GM18511 (cell line): ENCODE results near the gene SLC4A11.
"Not testable (repeated sequence)": the region's sequence is repeated elsewhere in the genome, so short reads cannot be mapped to it uniquely, and the experiment has no call there.

Experiments used
- ATAC-seq: cut with Tn5 transposase; IDR thresholded peaks from one replicate; pipeline ENCODE4 v1.9.1; 2021; ENCODE audit warnings: mild to moderate bottlenecking, moderate library complexity; ENCODE audit not compliant: unreplicated experiment

Gene SLC4A11

DNA sequence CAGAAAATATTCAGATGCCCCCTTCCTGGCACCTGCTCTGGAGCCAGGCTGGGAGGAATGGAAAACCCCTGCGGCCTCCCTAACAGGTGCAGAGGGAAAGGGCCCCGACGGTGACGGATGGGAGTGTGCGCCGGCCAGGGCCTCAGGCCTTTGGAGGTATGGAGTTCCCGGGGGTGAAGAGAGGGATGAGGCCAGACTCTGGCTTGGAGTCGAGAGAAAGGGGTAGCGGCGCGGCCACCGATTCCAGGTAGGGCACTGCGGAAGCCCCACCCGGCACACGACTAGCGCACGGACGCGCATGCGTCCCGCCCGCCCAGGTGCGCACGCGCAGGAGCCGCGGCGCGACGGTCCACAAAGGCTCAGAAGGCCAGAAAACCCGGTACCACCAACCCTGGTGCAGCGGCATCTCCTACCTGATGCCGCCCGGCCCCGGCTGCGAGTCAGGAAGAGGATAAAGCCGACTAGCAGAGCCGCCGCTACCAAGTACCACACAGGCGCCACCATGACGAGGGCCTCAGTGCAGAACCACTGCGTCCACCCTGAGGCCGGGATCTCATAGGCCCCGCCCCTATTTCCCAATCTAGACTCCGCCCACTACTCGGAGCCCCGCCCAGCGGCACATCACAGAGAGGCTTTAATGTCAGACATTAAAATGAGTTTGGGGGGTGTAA, 34.7 kb downstream of the SLC4A11 start, which contains the start of gene DDRGK1:
Gene DDRGK1, minus strand, starts transcription at position 559 of the 671 bp plus-strand sequence. Its CDS starts 55 bp downstream, at position 504.
- ATAC-seq: peak; percentile 83

DNA sequence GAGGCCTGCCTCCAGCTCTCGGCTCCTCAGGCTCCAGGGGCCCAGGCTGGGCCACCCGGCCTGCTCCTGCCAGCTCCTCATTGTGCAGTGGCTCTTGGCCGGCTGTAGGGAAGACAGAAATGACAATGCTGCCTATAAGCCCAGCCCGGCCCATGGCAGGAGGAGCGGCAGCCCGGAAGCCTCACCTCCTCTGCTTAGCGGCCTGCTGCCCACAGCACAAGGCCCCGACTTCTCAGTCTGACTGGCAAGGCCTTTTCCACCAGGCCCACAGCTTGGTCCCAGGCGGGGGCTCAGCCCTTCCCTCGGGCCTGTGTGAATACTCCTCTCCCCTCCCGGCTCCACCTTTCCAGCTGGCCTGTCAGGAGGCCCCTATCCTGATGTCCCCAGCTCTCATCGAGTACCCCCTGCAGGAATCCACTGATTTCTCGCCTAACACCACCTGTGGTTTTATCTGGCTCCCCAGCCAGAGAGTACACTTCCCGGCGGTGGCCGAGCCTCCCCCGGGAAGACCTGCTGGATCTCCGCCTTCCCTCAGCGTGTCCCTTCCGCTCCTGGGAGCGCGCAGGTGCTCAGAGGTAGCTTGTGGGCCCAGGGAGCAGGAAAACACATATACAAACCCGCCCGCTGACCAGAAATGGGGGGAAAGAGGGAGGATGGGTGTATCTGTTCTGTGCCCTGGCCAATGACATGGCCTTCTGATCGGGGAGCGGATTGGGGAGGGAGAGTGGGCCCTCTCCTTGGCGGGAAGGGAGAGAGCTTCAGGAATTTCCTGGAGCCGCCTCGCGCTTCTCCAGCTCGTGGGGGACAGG, 35.5 kb downstream of the SLC4A11 start:
- ATAC-seq: peak; percentile 34

DNA sequence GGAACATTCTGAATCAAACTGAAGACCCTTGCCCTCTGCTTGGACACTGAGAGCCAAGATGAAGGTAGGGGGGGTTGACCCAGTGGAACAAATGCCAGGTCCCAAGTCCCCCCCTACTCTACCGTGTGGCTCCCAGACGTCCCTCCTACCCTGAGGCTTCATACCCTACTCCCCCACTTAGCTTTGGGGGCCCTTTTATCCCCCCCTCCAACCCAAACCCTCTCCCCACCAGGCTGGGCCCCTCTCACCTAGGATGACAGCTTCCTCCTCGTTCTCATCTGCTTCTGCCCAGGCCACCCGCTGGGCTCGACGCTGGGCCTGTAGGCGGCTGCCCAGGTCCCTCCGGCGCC, 36.0 kb downstream of the SLC4A11 start:
- no peak for ATAC-seq

DNA sequence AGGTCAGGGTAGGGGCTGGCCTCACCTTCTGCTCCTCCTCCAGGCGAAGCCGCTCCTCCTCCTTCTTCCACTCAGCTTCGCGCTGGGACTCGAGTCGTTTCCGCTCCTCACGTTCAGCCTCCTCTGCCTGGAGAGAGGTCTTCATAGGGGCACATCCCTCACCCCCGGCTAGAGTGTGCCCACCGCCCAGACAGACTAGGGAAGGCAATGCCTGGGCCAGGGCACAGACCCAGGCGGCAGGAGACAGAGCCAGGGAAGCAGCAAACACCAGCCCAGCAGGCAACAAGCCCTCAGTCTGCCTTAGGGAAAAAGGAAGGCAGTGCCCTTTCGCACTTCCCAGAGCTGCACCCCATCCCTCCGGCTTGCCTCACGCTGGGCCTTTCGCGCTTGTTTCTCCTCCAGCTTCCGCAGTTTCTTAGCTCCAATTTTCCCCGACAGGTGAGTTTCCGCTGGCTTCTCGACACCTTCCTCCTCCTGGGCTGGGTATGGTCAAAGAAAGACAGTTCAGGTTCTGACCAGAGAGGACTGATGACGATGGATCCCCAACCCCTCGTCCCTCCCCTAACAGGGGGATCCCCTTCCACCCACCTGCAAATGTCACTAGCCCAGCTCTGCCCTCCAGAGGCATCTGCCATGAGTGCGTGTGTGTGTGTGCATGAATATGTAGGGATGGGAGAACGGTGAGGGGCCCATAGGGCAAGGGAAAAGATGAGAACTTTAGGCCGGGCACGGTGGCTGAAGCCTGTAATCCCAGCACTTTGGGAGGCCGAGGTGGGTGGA, 38.8 kb downstream of the SLC4A11 start:
- ATAC-seq: no peak

DNA sequence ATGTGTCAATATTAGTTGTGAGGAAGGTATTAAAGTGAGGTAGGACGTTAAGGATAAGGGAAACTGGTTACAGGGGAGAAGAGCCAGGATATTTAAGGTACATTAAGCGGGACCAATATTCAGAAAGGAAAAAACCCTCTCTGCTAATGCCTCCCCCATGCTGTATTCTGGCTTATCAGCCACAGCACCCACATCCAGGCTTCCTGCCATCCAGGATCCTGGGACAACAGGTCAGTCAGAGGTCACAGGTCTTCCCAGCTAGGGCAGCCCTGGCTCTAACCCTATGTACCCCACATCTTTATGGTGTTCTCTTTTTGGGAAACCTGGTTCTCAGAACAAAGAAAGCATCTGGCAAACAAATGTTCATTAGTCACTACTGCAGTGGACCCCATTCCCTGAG, 39.8 kb downstream of the SLC4A11 start:
- ATAC-seq: no peak

DNA sequence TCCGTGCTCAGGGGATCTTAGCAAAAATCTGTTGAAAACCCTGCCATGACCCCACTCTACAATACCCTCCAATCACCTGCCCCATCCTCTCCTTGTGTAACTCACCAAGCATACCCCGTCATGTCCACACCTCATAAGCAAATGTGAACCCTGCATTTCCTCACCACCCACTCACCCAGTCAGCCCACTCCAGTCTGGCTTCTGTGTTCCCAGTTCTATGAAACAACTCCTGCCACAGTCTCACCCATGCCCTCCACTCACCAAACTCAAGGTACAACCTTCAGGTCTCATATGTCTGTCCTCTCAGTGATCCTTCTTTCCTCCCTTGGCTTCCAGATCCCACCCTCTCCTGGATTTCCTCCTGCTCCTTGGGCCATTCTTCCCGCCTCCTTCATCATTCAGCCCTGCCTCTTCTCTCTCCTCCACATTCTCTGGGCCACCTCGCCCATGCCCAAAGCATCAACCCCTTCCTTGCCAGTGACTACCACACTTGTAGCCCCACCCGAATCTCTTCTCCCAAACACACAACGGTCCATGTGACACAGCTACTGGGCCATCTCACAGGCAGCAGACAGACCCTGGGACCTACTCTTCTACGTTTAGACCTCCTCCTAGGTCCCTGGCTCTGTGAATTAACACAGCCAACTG, 43.3 kb downstream of the SLC4A11 start:
- ATAC-seq: no peak

DNA sequence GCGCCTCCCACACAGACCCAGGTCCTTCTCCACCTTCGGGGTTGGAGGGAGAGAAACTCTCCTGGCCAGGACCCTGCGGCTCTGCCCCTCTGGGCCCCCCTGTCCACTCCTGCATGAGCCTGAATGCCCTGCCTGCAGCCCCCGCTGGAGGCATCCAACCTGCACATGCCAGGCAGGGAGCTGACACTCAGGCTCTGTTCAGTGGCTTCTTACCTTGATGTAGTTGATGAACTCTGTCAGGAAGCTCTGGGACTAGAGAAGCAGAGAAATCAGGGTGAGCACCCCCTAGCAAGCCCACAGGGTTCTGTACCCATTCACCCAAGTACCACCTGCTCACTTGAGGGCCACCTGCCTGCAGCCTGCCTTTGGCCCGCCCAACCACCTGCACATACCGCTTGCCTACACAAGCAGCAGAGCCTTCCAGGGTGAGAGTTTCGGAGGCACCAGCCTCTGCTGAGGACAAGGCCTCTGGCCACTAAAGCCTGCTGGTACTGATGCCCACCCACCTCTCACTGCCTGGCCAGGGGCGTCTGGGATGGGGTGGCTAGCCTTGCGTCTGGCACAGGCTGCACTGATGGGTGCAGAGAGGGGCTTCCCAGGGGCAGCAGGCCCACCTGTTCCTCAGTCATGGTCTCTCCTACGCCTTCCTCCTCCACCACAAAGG, 44.2 kb downstream of the SLC4A11 start:
- no peak for ATAC-seq

DNA sequence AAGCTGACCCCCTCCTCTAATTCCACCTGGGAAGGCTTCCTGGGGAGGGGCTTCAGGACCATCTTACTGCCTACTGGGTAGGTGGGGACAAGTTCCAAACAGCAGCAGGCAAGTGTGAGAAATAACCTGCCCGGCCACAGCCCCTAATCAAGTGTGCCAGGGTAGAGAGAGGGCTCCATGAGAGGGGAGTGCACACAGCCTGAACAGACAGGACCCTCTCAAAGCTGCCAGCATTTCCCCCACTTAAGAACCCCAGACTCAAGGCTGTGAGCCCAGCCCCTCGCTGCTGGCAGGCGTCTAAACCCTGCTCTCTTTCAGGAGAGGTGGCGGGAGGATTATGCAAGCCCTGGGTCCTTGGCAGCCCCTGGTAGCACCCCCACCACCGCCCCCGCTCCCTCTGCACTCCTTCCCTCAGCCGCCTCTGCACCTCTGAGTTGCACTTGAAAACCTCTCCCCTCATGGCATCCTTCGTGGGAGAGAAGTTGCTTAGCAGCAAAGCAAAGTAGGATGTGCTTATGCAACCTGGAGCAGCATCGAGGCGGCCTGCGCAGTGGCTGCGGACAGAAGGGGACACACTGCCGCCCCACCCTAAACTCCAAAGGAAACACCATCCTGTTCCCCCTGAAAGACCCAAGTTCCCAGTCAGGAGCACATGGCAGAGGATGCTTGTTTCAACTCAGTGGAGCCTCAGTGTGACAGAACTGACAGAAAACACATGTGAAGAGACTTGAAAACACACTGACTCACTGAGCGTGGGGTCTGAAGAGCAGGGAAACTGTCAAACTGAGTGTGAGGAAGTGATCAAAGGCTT, 45.0 kb downstream of the SLC4A11 start:
- no peak for ATAC-seq

DNA sequence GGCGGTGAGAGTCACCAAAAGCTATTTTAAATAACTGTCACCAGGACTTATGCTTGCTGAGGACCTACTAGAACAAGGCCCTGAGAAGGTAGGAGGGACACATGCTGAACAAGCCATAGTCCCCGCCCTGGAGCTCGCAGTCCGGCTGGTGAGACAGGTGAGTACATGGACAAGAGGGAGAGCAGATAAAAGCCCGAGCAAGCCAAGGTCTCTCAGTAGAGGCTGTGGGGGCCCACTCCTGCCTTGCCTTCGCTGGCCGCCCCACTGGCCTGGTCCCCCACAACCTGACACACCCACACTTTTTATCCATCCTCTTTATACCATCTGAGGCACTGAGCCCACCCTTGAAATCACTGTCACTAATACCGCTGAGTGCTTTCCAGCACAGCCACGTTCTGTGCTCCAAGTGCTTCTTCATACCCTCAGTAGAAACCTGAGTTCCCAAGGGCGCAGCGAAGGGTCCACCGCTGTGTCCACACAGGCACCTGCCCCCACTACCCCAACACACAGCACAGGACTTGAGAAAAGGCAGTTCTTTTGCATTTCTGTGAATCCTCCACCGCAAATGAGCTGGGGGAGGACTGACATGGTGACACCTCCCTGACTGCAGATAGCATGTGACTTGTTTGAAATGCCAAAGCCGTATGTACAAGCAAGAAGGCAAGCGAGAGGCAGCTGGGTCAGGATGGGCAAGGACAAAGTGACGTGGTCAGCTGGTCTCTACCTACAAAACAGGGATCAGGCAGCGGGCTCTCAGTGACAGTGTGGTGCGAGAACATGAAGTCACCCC, 46.6 kb downstream of the SLC4A11 start:
- no peak for ATAC-seq

DNA sequence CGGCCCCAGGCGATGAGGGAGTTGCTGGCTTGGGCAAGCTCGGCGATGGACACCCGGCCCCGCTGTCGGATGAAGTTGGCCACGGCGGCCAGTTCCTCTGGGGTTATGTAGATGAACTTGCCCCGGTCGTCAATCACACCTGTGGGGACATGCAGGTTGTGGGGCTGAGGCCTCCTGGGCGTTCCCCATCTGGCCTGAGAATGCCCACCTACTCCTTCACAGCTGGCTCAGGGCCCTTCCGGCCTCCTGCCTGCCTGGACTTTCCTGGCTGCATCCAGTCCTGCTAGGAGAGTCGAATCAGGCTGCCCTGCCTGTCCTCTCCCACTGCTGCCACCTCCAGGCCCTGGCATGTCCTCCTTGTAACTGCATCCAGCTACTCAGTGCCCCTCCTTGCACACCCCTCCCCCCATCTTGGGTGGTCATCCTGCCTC, 48.3 kb downstream of the SLC4A11 start:
- no peak for ATAC-seq

DNA sequence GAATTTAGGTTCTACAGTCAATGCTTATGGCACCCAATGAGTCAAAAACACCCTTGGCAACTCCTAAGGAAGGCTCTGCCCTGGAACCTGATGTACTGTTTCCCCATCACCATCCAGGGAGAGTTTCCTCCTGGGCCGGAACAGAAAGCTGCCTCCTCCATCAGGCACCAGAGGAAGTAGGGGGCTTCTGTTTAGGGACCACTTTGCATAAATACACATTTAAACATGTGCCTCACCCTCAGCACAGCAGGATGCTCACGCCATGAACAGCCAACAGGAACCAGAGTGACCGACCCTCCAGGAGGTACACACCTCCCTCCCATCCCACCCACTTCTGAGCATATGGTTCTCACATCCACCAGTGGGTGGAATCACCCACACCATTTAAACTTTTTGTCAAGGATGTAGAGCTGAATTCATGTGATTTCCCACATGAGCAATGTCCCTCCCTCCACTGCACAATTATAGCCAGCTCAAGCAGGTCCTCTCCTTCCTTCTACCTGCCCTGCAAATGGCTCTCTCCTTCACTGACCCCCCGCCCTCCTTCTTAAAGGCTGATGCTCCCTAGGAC, 49.3 kb downstream of the SLC4A11 start:
- ATAC-seq: no peak

DNA sequence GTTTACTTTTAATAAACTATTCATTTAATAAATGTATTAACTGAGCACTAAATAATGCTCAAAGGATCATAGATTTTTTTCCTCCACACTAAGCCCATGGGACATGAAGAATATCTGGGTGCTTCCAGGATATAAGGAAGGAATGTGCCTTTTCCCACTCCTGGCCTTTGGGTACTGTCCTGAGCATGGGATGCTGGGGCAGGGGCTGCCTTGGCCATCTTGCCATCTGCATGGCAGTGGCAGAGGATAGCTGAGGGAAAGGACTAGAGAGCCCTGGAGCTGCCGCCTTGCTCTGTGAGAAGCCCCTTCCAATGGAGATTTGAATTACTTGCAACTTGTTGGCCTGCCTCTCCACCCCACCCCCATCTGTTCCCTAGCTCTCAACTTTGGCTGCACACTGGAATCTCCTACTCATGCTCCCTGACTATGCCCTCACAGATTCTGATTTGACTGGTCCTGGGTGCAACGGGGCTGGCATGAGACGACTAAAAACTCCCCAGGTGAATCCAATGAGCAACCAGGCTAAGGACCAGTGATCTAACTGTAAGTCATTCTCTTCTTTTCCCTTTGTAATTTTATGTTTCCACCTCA, 50.1 kb downstream of the SLC4A11 start:
- ATAC-seq: no peak

DNA sequence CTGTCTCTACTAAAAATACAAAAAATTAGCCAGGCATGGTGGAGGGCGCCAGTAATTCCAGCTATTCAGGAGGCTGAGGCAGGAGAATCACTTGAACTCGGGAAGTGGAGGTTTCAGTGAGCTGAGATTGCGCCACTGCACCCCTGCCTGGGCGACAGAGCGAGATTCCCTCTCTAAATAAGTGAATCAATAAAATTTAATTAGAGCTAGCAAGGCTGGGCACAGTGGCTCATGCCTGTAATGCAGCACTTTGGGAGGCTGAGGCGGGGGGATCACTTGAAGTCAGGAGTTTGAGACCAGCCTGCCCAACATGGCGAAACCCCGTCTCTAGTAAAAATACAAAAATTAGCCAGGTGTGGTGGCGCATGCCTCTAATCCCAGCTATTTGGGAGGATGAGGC, 51.1 kb downstream of the SLC4A11 start:
- ATAC-seq: not testable (repeated sequence)

DNA sequence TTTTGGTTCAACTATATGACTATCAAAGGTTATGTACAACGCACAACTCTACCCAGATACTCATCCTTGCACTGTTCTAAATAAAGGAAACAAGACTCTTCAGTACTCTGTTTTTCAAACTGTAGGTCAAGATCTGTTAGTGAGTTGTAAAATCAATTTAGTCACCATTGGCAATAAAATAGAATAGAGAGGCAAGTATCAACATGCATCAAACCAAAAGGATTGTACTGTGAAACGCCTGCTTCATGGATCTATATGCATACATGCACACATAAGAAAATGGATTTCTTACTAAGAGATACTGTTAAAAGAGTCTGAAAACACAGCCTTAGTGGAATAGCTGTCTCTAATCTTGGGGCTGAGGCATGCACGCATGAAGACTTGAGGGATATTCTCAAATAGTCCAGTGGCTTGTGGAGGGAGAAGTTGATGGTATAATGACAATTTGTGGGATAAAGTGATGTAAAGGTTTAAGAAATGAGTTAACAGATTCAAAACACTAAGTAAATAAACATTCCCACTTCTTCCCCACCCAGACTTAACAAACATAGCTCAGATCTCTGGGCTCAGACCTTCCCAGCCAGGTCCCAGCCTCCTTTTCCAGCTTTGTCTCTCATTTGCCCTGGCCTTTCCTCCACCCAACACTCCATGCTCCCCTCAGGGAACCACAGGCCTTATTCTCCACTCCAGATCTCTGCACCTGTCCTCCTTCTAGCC, 54.9 kb downstream of the SLC4A11 start:
- no peak for ATAC-seq

DNA sequence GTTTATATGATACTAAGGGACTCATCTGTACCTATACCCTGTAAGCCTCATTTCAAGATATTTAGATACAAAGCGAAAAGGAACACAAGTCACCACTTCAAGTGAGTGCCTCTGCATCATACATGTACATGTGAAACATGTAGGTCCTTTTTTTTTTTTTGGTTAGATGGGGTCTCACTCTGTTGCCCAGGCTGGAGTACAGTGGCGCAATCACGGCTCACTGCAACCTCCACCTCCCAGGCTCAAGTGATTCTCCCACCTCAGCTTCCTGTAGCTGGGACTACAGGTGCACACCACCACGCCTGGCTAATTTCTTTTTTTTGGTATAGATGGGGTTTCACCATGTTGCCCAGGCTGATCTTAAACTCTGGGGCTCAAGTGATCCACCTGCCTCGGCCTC, 56.6 kb downstream of the SLC4A11 start:
- not testable (repeated sequence) for ATAC-seq

DNA sequence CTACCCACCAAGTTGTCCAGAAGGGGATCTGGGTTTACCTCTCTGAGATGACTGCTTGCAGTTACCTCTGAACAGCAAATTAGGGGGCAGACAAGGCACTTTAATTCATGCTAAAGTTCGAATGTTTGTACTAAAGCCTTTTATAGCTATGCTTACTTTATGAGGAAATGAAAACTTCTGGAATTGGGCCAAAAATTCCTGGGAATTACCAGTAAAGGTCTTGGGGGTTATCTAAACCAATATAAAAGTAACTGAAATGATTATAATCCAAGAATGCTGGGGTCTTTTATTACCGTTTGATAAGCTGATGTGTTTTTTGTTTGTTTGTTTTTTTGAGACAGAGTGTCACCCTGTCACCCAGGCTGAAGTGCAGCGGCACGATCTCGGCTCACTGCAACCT, 57.7 kb downstream of the SLC4A11 start:
- no peak for ATAC-seq

DNA sequence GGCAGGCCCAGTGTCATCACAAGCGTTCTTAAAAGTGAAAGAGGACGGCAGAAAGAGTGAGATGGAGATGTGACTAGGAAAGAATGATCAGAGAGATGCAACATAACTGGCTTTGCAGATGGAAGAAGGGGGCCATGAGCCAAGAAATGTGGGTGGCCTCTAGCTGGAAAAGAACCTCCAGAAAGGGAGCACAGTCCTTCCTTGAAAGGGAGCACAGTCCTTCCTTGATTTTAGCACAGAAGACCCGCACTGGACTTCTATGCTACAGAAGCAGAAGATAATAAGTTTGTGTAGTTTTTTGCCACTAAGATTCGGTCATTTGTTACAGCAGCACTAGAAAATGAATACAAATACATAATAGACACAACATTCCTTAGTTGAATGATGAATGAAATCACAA, 58.7 kb downstream of the SLC4A11 start:
- ATAC-seq: no peak
